ENCODE results near the gene PIEZO2.

PIEZO2 gene

DNA sequence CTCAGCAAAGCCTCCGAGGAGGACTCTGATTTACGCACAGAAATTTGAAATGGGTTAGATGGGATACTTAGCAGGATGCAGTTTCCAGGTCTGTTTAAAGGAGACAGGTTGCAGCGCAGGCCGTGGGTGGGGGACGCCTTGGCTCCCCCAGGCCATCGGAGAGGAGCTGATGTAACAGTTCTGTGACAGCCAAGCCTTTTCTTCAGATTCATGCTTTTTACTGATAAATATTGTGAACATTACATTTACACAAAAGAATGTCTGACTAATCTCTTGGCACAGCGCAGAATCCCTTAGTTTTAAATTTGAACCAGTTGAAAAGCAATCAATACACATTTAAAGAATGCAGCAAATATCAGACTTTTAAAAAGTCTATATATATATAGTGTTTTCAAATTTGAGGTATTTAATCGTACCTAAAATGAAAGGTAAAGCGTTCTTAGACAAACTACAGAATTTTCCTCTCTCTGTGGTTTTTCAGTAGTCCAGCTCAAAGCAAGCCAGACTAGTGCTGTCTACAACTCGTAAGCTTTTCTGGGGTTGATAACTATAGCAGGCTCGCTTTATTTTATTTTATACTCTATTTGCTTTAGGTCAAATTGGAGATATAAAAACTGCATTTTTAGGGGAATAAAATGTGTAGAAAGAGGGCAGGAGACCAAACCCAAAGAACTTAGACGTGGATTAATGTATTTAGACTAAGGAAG, 221.9 kb downstream of the PIEZO2 start:
- Histone ChIP-seq H4K91ac (ENCODE audit: low read length) (no peak overlapping the region), H3K27ac (ENCODE audit: low read length, poor library complexity, severe bottlenecking) (peak overlapping the region; percentile 95), H2BK12ac (ENCODE audit: low read length in 2 of 2) (peak overlapping the region in 1 of 2 experiments; percentile 55), H3K4ac (ENCODE audit: low read depth in 1 of 2, low read length in 2 of 2) (peak overlapping the region in 1 of 2 experiments; percentile 98), H3K27me3 (ENCODE audit: control insufficient read depth in 1 of 2, insufficient read depth in 1 of 2, low read length in 2 of 2) (no peaks in the 10 kb centered on the region), H3K23ac (ENCODE audit: low read length in 2 of 2) (peak overlapping the region in 1 of 2 experiments; percentile 73), H2BK120ac (ENCODE audit: low read depth, low read length) (no peak overlapping the region), H3K9me3 (ENCODE audit: control insufficient read depth, low read length) (no peaks in the 10 kb centered on the region), H3K79me1 (replicated peaks; ENCODE audit: low read length, poor library complexity, severe bottlenecking) (no peaks in the 10 kb centered on the region), H2BK15ac (ENCODE audit: low read depth, poor library complexity, severe bottlenecking) (no peak overlapping the region), H3K36me3 (ENCODE audit: control insufficient read depth in 1 of 2, insufficient read depth in 2 of 2, low read depth in 1 of 2, low read length in 2 of 2) (no peaks in the 10 kb centered on the region), H2AK5ac (ENCODE audit: low read length, severe bottlenecking) (peak overlapping the region; percentile 98), H3K4me3 (ENCODE audit: insufficient read depth in 1 of 2, low read depth in 1 of 2, low read length in 2 of 2) (peak overlapping the region in 1 of 2 experiments; percentile 70), H3K4me1 (ENCODE audit: control insufficient read depth, insufficient read depth, low read depth, low read length) (peaks cover 9% of the 10 kb centered on the region), H3K4me2 (ENCODE audit: low read length, poor library complexity, severe bottlenecking) (peak overlapping the region; percentile 70), H3K14ac (ENCODE audit: low read length in 2 of 2) (peak overlapping the region in 1 of 2 experiments; percentile 48), H3K18ac (ENCODE audit: low read depth in 1 of 2, low read length in 2 of 2) (peak overlapping the region; percentile 64 to 82), H2AFZ (ENCODE audit: low read depth, low read length) (no peak overlapping the region), H2BK5ac (ENCODE audit: low read depth, low read length, poor library complexity, severe bottlenecking) (no peak overlapping the region), H3K9ac (ENCODE audit: low read length) (peak overlapping the region; percentile 82), H4K8ac (ENCODE audit: low read length) (peak overlapping the region; percentile 45)
- WGBS: 31% methylated on average over 8 of the region's 12 CpGs
- DNase-seq: peak; percentile 86

DNA sequence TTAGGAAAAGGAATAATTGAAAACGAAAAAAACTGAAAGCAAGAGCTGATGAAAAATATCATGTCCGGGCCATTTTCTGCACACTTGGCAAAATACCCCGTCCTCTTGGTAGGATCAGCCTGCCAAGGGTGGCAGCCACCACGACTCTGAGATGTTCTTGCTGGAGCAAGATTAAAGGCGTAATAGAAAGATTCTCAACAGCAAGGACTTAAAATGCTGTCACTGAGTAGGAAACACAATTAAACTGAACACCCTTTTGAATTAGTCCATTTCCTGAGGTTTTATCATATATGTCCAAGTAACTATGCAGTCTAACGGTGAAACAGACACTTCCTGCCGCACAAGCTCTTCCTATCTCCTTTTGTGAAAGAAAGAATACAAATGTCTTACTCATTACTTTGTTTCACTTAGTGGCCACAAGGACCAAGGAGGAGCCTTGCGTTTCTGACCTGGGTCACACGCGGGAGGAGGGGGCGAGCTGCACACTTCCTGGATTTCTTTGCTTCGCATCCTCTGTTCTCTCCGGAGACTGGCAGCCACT, 222.7 kb downstream of the PIEZO2 start:
- H3K27ac ChIP-seq (ENCODE audit: low read length, poor library complexity, severe bottlenecking): peak overlapping the region; percentile 95
- peaks cover 9% of the 10 kb centered on the region for H3K4me1 ChIP-seq (ENCODE audit: control insufficient read depth, insufficient read depth, low read depth, low read length)
- H3K27me3 ChIP-seq (ENCODE audit: control insufficient read depth in 1 of 2, insufficient read depth in 1 of 2, low read length in 2 of 2): no peaks in the 10 kb centered on the region
- no peak overlapping the region for H4K8ac ChIP-seq (ENCODE audit: low read length)
- H2AFZ ChIP-seq (ENCODE audit: low read depth, low read length): no peak overlapping the region
- 14% methylated on average over 13 of the region's 13 CpGs for WGBS
- no peak overlapping the region for H3K23ac ChIP-seq (ENCODE audit: low read length in 2 of 2)
- peak overlapping the region; percentile 86 to 87 for H3K18ac ChIP-seq (ENCODE audit: low read depth in 1 of 2, low read length in 2 of 2)
- no peak overlapping the region for H3K14ac ChIP-seq (ENCODE audit: low read length in 2 of 2)
- peak overlapping the region in 1 of 2 experiments; percentile 70 for H3K4me3 ChIP-seq (ENCODE audit: insufficient read depth in 1 of 2, low read depth in 1 of 2, low read length in 2 of 2)
- peak overlapping the region; percentile 31 for H3K4me2 ChIP-seq (ENCODE audit: low read length, poor library complexity, severe bottlenecking)
- peak overlapping the region; percentile 35 for H4K91ac ChIP-seq (ENCODE audit: low read length)
- no peak overlapping the region for H2BK15ac ChIP-seq (ENCODE audit: low read depth, poor library complexity, severe bottlenecking)
- no peaks in the 10 kb centered on the region for H3K79me1 ChIP-seq (replicated peaks; ENCODE audit: low read length, poor library complexity, severe bottlenecking)
- peak overlapping the region; percentile 28 to 94 for H3K4ac ChIP-seq (ENCODE audit: low read depth in 1 of 2, low read length in 2 of 2)
- peak overlapping the region; percentile 45 for H2BK5ac ChIP-seq (ENCODE audit: low read depth, low read length, poor library complexity, severe bottlenecking)
- DNase-seq: peak; percentile 89
- H2AK5ac ChIP-seq (ENCODE audit: low read length, severe bottlenecking): peak overlapping the region; percentile 62
- no peaks in the 10 kb centered on the region for H3K9me3 ChIP-seq (ENCODE audit: control insufficient read depth, low read length)
- no peak overlapping the region for H2BK120ac ChIP-seq (ENCODE audit: low read depth, low read length)
- H3K9ac ChIP-seq (ENCODE audit: low read length): peak overlapping the region; percentile 82
- peak overlapping the region in 1 of 2 experiments; percentile 50 for H2BK12ac ChIP-seq (ENCODE audit: low read length in 2 of 2)
- no peaks in the 10 kb centered on the region for H3K36me3 ChIP-seq (ENCODE audit: control insufficient read depth in 1 of 2, insufficient read depth in 2 of 2, low read depth in 1 of 2, low read length in 2 of 2)

DNA sequence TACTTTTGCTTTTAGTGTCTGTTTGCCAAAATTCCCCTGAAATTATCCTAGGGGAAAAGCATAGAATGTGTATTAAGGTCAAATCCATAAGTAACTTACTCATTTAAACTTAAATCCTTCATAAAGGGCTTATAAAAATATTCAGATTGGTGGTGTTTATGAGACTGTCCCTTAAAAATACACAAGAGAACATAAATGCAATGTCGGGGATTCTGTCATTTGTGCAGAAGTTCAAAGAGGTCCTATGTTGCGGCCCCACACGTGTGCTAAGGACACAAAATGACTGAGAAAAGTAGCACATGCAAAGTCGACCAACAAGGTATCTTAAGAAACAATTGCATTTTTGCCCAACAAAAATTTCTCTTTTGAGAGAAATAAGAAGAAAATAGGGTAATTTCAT, 225.1 kb downstream of the PIEZO2 start:
- 94% methylated on average over 3 of the region's 4 CpGs for WGBS
- H2BK15ac ChIP-seq (ENCODE audit: low read depth, poor library complexity, severe bottlenecking): no peak overlapping the region
- H3K4me2 ChIP-seq (ENCODE audit: low read length, poor library complexity, severe bottlenecking): no peak overlapping the region
- no peak overlapping the region for H3K4me3 ChIP-seq (ENCODE audit: insufficient read depth in 1 of 2, low read depth in 1 of 2, low read length in 2 of 2)
- no peak overlapping the region for H2AFZ ChIP-seq (ENCODE audit: low read depth, low read length)
- H3K9ac ChIP-seq (ENCODE audit: low read length): no peak overlapping the region
- H3K9me3 ChIP-seq (ENCODE audit: control insufficient read depth, low read length): no peaks in the 10 kb centered on the region
- no peaks in the 10 kb centered on the region for H3K27me3 ChIP-seq (ENCODE audit: control insufficient read depth in 1 of 2, insufficient read depth in 1 of 2, low read length in 2 of 2)
- DNase-seq: no peak
- no peak overlapping the region for H2AK5ac ChIP-seq (ENCODE audit: low read length, severe bottlenecking)
- no peak overlapping the region for H3K4ac ChIP-seq (ENCODE audit: low read depth in 1 of 2, low read length in 2 of 2)
- H2BK120ac ChIP-seq (ENCODE audit: low read depth, low read length): no peak overlapping the region
- H3K79me1 ChIP-seq (replicated peaks; ENCODE audit: low read length, poor library complexity, severe bottlenecking): no peaks in the 10 kb centered on the region
- H3K4me1 ChIP-seq (ENCODE audit: control insufficient read depth, insufficient read depth, low read depth, low read length): peaks cover 9% of the 10 kb centered on the region
- H3K23ac ChIP-seq (ENCODE audit: low read length in 2 of 2): no peak overlapping the region
- no peak overlapping the region for H3K14ac ChIP-seq (ENCODE audit: low read length in 2 of 2)
- H4K8ac ChIP-seq (ENCODE audit: low read length): no peak overlapping the region
- H2BK12ac ChIP-seq (ENCODE audit: low read length in 2 of 2): no peak overlapping the region
- no peak overlapping the region for H4K91ac ChIP-seq (ENCODE audit: low read length)
- H3K27ac ChIP-seq (ENCODE audit: low read length, poor library complexity, severe bottlenecking): no peak overlapping the region
- no peak overlapping the region for H3K18ac ChIP-seq (ENCODE audit: low read depth in 1 of 2, low read length in 2 of 2)
- H2BK5ac ChIP-seq (ENCODE audit: low read depth, low read length, poor library complexity, severe bottlenecking): no peak overlapping the region
- H3K36me3 ChIP-seq (ENCODE audit: control insufficient read depth in 1 of 2, insufficient read depth in 2 of 2, low read depth in 1 of 2, low read length in 2 of 2): no peaks in the 10 kb centered on the region

DNA sequence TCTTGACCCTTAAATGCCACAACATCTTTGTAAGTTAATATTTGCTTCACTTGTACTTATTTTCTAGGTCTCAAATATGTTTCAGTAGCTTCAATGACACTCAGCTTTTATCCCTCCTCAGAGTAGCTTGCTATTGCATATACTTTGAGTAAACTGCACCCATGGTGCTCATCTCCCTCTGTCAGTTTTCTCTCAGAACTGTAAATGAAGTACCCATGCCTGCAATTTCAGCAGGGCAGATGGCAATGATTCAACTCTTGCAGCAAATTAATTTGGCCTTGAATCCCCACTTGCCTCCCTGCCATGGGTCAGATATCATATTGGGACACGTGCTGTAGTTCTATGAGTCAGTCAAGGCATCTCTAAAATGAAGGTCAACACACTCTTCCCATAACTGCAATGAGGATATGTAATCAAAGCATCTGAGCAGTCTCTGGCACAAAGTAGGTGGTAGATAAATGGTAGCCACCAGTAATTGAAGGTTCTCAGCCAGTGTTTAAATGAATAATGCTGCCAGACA, 225.8 kb downstream of the PIEZO2 start:
- Histone ChIP-seq H3K9me3 (ENCODE audit: control insufficient read depth, low read length) (no peaks in the 10 kb centered on the region), H2AK5ac (ENCODE audit: low read length, severe bottlenecking) (no peak overlapping the region), H3K27me3 (ENCODE audit: control insufficient read depth in 1 of 2, insufficient read depth in 1 of 2, low read length in 2 of 2) (no peaks in the 10 kb centered on the region), H4K91ac (ENCODE audit: low read length) (peak overlapping the region; percentile 62), H2BK12ac (ENCODE audit: low read length in 2 of 2) (peak overlapping the region; percentile 37 to 86), H3K9ac (ENCODE audit: low read length) (no peak overlapping the region), H3K36me3 (ENCODE audit: control insufficient read depth in 1 of 2, insufficient read depth in 2 of 2, low read depth in 1 of 2, low read length in 2 of 2) (no peaks in the 10 kb centered on the region), H2BK120ac (ENCODE audit: low read depth, low read length) (no peak overlapping the region), H3K23ac (ENCODE audit: low read length in 2 of 2) (no peak overlapping the region), H3K79me1 (replicated peaks; ENCODE audit: low read length, poor library complexity, severe bottlenecking) (no peaks in the 10 kb centered on the region), H3K4me2 (ENCODE audit: low read length, poor library complexity, severe bottlenecking) (no peak overlapping the region), H3K4me1 (ENCODE audit: control insufficient read depth, insufficient read depth, low read depth, low read length) (peaks cover 7% of the 10 kb centered on the region), H2BK15ac (ENCODE audit: low read depth, poor library complexity, severe bottlenecking) (no peak overlapping the region), H3K18ac (ENCODE audit: low read depth in 1 of 2, low read length in 2 of 2) (peak overlapping the region; percentile 72 to 77), H2BK5ac (ENCODE audit: low read depth, low read length, poor library complexity, severe bottlenecking) (no peak overlapping the region), H2AFZ (ENCODE audit: low read depth, low read length) (no peak overlapping the region), H3K27ac (ENCODE audit: low read length, poor library complexity, severe bottlenecking) (no peak overlapping the region), H3K4me3 (ENCODE audit: insufficient read depth in 1 of 2, low read depth in 1 of 2, low read length in 2 of 2) (no peak overlapping the region), H3K4ac (ENCODE audit: low read depth in 1 of 2, low read length in 2 of 2) (no peak overlapping the region), H3K14ac (ENCODE audit: low read length in 2 of 2) (no peak overlapping the region), H4K8ac (ENCODE audit: low read length) (peak overlapping the region; percentile 85)
- 40% methylated on average over 1 of the region's 1 CpG for WGBS
- peak; percentile 50 for DNase-seq

Data from mesenchymal stem cell (in vitro differentiated cells and primary cell).